ENCODE results near the gene UGT1A3. TPM values are rescaled to one million over a fixed set of nuclear protein-coding genes. Genes with fewer than 3 reads are reported as not detected.

UGT1A3 gene
- total and polyA plus RNA-seq, 7 donors, result not detected

DNA sequence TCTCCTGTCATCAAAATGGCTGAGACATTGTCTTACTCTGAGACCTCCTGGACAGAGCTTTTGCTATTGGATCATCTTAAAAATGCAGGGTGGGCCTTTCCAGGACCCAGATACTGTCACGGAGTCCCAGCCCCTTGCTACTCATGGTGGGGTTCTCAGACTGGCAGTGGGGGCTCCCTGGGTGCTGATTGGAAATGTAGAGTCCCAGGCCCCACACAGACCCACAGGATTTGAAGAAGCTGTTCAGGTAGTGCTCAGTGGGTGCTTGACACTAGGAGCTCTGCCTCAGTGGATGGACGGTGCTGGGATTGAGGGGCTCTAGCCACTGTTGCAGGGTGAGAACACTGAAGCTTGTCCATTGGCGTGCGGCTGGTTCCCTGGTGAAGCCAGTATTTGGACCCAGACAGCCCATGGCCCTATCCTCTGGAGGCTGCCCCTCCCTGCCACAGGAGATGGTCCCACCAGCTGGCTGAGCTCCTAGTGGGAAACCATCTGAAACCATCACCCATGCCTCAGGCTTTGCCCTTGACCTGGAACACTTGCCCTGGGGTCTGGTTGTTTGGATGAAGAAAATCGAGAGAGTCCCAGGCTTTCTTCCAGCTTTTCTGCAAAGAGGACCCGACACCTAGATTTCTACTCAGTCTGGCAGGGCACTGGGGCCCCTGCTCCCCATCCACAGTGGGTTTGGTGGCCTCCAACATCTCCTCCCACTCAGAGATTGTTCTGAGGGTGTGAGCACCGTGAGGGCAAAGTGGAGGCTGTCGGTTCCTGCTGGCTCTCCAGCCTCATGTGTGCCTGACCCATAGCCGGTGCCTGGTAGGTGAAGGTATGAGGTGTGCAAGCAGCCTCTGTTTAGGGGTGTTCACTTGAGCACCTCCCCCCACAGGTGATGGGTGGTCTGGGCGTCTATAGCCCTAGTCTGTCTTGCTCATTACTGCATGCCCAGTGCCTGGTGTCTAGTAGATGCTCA lies 79.4 kb downstream of the UGT1A3 start:
- Histone ChIP-seq H3K27me3 (ENCODE audit: insufficient read depth in 3 of 3, low read length in 2 of 3) (peaks cover 0 to 3% (median 0%) of the 10 kb centered on the region in 3 donors), H3K9me3 (no peaks in the 10 kb centered on the region), H3K36me3 (ENCODE audit: insufficient read depth in 1 of 2, low read depth in 1 of 2) (no peaks in the 10 kb centered on the region), H3K4me1 (no peaks in the 10 kb centered on the region), H3K4me3 (no peak overlapping the region), H3K27ac (no peak overlapping the region)
- no peak for DNase-seq
- intact Hi-C loops (cut with DNase I), result no loop called here
- TF ChIP-seq, protein P1, sequence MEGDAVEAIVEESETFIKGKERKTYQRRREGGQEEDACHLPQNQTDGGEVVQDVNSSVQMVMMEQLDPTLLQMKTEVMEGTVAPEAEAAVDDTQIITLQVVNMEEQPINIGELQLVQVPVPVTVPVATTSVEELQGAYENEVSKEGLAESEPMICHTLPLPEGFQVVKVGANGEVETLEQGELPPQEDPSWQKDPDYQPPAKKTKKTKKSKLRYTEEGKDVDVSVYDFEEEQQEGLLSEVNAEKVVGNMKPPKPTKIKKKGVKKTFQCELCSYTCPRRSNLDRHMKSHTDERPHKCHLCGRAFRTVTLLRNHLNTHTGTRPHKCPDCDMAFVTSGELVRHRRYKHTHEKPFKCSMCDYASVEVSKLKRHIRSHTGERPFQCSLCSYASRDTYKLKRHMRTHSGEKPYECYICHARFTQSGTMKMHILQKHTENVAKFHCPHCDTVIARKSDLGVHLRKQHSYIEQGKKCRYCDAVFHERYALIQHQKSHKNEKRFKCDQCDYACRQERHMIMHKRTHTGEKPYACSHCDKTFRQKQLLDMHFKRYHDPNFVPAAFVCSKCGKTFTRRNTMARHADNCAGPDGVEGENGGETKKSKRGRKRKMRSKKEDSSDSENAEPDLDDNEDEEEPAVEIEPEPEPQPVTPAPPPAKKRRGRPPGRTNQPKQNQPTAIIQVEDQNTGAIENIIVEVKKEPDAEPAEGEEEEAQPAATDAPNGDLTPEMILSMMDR (IDR thresholded peaks at IDR 0.05), result no peak
- ATAC-seq, result no peak
- WGBS, 3 donors, result 69 to 78% (median 78%) methylated on average over 10 of the region's 10 CpGs

DNA sequence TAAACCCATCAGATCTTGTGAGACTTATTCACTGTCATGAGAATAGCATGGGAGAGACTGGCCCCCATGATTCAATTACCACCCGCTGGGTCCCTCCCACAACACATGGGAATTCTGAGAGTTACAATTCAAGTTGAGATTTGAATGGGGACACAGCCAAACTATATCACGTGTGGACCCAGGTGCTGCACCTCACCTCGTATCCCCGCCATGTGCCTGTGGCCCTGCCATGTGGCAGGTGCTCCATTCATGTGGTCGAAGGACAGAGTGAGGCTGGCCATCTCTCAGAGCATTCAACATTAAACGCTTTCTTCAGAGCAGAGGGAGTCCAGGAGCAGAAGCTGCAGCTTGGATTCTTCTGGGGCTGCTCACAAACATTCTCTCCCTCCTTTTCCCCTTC lies 81.5 kb downstream of the UGT1A3 start:
- no peaks in the 10 kb centered on the region for H3K9me3 ChIP-seq
- DNase-seq, result no peak
- peaks cover 0 to 3% (median 0%) of the 10 kb centered on the region in 3 donors for H3K27me3 ChIP-seq (ENCODE audit: insufficient read depth in 3 of 3, low read length in 2 of 3)
- intact Hi-C loops (cut with DNase I), result no loop called here
- no peaks in the 10 kb centered on the region for H3K4me1 ChIP-seq
- no peaks in the 10 kb centered on the region for H3K36me3 ChIP-seq (ENCODE audit: insufficient read depth in 1 of 2, low read depth in 1 of 2)
- 85 to 87% (median 85%) methylated on average over 6 of the region's 6 CpGs for WGBS, 3 donors
- no peak overlapping the region for H3K4me3 ChIP-seq
- H3K27ac ChIP-seq, result no peak overlapping the region
- TF ChIP-seq, protein P1 (IDR thresholded peaks at IDR 0.05), result no peak
- no peak for ATAC-seq

DNA sequence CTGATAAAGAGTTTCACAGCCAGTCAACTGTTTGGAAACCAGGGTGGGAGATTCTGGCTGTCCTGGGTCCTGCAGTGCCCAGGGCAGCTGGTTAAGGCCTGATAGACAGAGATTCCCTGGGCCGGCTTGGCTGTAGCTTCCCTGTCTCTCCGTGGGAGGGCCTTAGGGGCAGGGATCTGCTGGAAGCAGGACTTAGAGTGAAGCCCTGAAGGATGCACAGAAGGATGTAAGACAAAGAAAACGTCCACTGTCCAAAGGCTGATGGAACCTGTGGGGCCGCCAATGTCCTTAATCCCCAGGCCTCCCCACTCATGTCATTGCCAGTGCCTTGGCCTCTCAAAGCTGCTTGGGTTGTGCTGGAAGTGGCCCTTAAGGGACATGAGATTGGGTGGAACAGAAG lies 82.2 kb downstream of the UGT1A3 start:
- H3K9me3 ChIP-seq, result no peaks in the 10 kb centered on the region
- ATAC-seq (no peak), DNase-seq (no peak)
- H3K36me3 ChIP-seq (ENCODE audit: insufficient read depth in 1 of 2, low read depth in 1 of 2), result no peaks in the 10 kb centered on the region
- TF ChIP-seq, protein P1 (IDR thresholded peaks at IDR 0.05), result no peak
- H3K4me3 ChIP-seq, result no peak overlapping the region
- no peak overlapping the region for H3K27ac ChIP-seq
- H3K4me1 ChIP-seq, result no peaks in the 10 kb centered on the region
- peaks cover 0 to 3% (median 0%) of the 10 kb centered on the region in 3 donors for H3K27me3 ChIP-seq (ENCODE audit: insufficient read depth in 3 of 3, low read length in 2 of 3)
- 57 to 74% (median 62%) methylated on average over 4 of the region's 4 CpGs for WGBS, 3 donors
- intact Hi-C loops (cut with DNase I), result no loop called here

DNA sequence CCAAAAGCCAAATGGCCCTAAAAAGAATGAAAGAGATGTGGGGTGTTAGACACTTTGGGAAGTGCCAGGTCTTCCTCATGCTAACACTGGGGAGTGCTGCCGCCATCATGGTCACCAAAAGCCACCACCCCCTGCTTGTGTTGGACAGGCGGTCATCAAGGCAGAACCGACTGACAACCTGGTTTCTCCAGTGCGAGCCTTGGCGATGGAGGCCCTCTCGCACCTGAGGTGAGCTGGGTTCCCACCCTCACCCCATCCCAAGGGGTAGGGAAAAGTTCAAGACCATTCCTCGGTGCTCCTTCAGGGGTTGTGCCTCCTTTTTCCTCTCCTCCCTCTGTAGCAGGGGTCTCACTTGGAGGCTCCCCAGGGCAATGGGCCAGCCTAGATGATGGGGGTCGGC lies 82.9 kb downstream of the UGT1A3 start:
- 84 to 92% (median 85%) methylated on average over 8 of the region's 8 CpGs for WGBS, 3 donors
- intact Hi-C loops (cut with DNase I), result no loop called here

More for the DNA sequence above, 82.9 kb downstream of the UGT1A3 start:
- DNase-seq, result no peak
- no peak for ATAC-seq
- H3K4me3 ChIP-seq, result no peak overlapping the region
- peaks cover 0 to 3% (median 0%) of the 10 kb centered on the region in 3 donors for H3K27me3 ChIP-seq (ENCODE audit: insufficient read depth in 3 of 3, low read length in 2 of 3)
- H3K27ac ChIP-seq, result no peak overlapping the region
- H3K4me1 ChIP-seq, result no peaks in the 10 kb centered on the region
- TF ChIP-seq, protein P1 (IDR thresholded peaks at IDR 0.05), result no peak
- no peaks in the 10 kb centered on the region for H3K9me3 ChIP-seq
- H3K36me3 ChIP-seq (ENCODE audit: insufficient read depth in 1 of 2, low read depth in 1 of 2), result no peaks in the 10 kb centered on the region

Measured in psoas muscle (tissue), 8 donors.